Panc1 (cell line): ENCODE measurements around the gene SDC3.

ENCODE experiments used
- CTCF ChIP-seq: fragments of 450-650 bp; IDR thresholded peaks from 2 replicates; pipeline ENCODE4 v1.5.1; 2017; ENCODE audit warnings: mild to moderate bottlenecking
- REST ChIP-seq, 2 experiments: IDR thresholded peaks; 2 replicates each; pipeline ENCODE4 v1.6.1; 2011 to 2012; ENCODE audit warnings: low read depth in 2 of 2, control low read depth in 1 of 2, low read length in 1 of 2, mild to moderate bottlenecking in 1 of 2, moderate library complexity in 1 of 2; ENCODE audit not compliant: insufficient read depth in 1 of 2
- SIN3A ChIP-seq: IDR thresholded peaks from 2 replicates; pipeline ENCODE4 v1.6.1; 2012; ENCODE audit warnings: low read depth, mild to moderate bottlenecking, low read length, moderate library complexity, borderline replicate concordance; ENCODE audit not compliant: insufficient read depth

GRCh38 chr1:30928789-30929134 is 20.2 kb upstream of the SDC3 start:
- no peak for TF ChIP-seq CTCF
- no peak for TF ChIP-seq REST (IDR thresholded peaks at IDR 0.05; ENCODE audit: insufficient read depth in 1 of 2, low read depth in 2 of 2, low read length in 1 of 2)
- no peak for TF ChIP-seq SIN3A
